GM19043 (cell line): Measurements from ENCODE around the gene SPDYE4.
"Not testable (repeated sequence)": the region's sequence is repeated elsewhere in the genome, so short reads cannot be mapped to it uniquely, and the experiment has no call there.

Experiments used
- ATAC-seq: cut with Tn5 transposase; IDR thresholded peaks from one replicate; pipeline ENCODE4 v1.9.1; 2021; ENCODE audit warnings: low read depth; ENCODE audit not compliant: unreplicated experiment

Gene SPDYE4, protein sequence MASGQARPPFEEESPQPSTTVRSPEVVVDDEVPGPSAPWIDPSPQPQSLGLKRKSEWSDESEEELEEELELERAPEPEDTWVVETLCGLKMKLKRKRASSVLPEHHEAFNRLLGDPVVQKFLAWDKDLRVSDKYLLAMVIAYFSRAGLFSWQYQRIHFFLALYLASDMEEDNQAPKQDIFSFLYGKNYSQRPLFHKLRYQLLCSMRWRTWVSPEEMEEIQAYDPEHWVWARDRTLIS

GRCh38 chr17:8758137-8758596 lies at the start of gene SPDYE4:
Gene SPDYE4 (minus strand): TSS chr17:8758546. CDS start chr17:8758382, 164 bp downstream.
- ATAC-seq = no peak

DNA sequence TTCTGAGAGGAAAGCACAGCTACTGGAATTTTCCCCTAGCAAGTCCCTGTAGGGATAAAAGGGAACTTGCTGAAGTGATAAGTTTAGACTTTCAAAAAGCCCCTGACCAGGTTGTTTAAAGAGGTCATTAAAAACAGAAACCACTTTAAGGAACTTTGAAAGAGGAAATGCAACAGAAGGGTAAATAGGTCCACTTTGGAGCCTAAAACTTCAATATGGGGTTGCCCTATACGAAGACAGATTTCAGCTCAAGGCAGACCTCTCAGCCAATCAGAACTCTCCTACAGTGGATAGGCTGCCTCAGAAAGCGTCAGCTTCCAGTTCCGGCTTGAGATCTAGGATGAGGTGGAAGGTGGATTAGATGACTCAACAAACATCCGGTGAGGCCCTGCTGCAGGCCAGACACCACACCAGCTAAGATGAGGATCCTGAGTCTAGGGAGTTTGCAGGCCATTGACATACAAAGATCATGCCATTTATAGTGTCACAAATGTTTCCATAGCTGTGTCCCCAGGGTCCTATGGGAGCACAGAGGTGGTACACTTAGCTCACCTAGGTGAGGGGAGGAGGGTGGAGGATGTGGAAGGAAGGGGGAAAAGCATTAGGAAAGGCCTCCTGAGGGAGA lies 48.7 kb upstream of the SPDYE4 start:
- ATAC-seq = peak; percentile 92

GRCh38 chr17:8806253-8806925 lies 48.0 kb upstream of the SPDYE4 start:
- peak; percentile 14 for ATAC-seq

DNA sequence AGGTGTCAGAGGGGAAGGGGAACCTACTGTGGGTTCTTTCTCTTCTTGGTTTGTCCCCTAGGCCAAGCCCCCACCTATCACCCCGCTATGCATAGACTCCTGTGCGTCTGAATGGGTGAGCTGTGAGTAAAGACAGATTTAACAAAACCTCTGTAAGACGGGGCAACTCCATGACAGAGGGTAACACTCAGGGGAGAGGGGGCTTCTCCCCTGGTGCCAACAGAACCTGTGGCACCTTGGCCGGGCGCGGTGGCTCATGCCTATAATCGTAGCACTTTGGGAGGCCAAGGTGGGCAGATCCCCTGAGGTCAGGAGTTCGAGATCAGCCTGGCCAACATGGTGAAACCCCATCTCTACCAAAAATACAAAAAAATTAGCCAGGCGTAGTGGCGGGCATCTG lies 47.0 kb upstream of the SPDYE4 start:
- ATAC-seq = not testable (repeated sequence)

DNA sequence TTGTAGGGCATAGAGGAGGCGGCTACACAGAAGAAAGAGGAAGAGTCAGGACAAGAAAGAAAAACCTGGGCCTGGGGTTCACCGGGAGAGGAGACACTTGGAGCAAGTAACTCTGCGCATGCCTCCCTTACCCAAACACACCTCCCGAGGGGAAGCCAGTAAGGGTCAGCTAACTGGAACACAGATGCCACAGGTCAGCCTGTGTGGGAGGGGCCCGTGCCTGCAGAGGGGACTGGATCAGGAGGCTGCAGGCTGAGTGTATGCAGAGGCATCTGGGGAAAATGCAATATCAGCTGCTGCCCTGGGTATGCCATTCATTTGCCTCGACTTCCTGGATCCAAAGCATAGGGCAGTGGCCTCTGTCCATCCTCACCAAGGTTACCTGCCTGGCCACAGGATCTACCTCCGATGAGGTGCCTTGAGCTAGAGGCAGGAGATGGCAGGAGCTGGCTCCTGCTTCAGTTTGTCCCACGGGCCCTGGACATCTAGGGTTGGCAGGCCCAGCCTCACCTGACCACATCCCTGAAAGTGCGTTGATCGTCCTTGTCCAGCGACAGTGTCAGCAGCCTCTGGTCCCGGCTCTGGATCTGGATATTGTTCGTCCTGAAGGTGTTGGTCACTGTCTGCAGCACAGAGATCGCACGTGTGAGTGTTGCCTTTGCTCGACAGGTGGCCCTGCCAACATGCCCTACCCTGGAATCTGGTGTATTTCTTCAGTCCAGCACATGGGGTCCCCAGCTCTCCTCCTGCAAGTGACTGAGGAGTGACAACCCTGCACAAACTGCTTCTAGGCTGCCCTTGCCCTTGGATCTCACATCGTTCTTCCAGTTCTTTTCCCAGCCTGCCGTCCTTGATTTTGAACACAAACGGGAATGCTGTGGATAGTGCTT lies 45.4 kb upstream of the SPDYE4 start:
- no peak for ATAC-seq

DNA sequence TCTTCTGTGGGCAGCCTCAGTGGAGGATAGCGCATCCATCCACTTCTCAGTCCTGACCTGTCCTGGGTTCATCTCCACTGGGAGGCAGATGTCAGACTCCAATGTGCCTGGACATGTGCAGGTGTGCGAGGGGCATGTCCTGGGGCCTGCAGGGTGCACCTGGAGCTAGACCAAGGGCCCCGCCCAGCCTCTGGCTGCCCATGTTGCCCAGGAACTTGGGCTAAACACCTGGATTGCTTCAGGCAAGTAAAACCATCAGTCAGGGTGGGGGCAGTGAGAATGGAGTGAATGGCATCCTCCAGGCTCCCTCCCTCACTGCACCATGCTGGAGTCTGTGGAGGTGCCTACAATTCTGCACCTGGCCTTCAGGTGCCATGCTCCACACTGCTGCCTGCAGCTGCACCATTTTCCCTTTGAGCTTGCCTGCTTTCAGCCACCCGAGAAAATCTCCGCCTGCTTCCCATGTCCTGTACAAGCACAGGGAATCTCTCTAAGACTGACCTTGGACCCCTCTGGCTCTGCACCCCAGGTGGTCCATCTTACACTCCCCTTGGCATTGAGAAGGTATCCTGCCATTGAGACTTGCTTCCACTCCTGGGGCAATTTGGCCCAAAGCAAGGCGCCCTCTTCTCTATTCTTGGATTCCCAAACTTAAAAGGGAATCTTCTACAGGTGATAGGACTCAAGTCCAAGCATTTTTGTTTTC lies 42.9 kb upstream of the SPDYE4 start:
- no peak for ATAC-seq

DNA sequence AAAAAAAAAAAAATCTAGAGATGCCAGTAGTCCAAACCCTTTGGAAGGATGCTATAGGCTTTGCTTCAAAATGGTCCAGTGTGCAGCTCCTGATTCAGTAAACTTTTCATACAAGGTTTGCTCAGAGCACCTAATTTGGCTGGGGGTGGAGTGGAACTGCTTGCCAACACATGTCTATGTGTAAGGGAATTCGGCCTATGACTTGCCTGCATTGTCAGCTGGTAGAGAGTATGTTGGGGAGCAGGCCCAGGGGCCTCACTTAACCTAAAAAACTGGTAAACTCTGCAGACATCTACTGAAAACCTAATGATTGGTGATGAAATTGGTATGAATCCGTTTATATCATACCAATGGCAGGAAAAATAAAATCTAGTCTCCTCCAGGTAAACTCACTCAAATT lies 42.3 kb upstream of the SPDYE4 start:
- ATAC-seq = no peak

DNA sequence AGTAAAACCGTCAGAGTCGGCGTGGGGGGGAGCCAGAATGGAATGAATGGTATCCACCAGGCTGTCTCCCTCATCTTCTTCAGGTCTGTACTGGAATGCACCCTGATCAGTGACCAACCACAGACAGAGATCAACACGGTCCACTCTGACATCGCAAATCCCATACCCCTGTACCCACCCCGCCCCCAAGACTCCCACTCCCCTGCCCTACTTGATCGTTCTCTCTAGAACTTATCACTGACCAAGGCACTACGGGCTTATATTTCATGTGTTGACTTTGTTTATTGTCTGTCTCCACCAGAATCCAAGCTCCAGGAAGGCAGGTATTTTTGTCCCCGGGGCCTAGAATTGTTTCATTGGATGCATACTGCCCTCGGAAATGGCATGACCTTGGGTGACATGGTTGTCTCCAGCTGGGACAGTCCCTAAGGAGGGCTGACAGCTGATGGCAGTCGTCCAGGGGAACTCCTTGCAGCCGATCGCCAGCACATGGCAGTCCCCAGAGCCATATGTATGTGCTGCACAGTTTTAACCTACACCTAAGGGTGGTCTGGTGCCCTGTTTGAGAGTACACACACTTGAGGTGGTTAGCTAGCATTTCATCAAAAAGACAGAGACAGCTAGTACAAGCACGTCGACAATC lies 41.3 kb upstream of the SPDYE4 start:
- no peak for ATAC-seq

- ATAC-seq = no peak
Observed at GRCh38 chr17:8798846-8799569, 40.7 kb upstream of the SPDYE4 start, which contains the start of gene MFSD6L. Gene MFSD6L (minus strand): TSS chr17:8799365. CDS start chr17:8799120, 245 bp downstream.

GRCh38 chr17:8798176-8798845 lies 40.0 kb upstream of the SPDYE4 start:
- no peak for ATAC-seq

GRCh38 chr17:8797621-8798175 lies 39.4 kb upstream of the SPDYE4 start:
- no peak for ATAC-seq

GRCh38 chr17:8794636-8795035 lies 36.3 kb upstream of the SPDYE4 start:
- ATAC-seq = no peak

GRCh38 chr17:8793649-8794048 lies 35.3 kb upstream of the SPDYE4 start:
- no peak for ATAC-seq

DNA sequence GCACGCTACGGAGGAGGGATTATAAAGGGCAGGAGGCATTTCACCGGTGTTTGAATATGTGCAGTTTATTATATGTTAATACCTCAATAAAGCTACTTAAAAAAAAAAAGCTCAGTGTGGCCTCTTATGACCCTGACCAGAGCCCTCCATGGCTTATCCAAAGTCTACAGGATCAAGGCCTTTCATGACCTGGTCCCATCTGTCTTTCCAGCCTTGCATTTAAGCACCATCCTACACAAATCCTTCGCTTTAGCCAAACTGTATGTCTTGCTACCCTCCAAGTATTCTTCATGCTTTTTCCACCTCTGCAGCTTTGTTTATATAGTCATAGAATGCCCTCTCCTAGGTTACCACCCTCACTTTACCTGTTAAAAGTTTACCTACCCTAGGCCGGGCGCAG lies 34.3 kb upstream of the SPDYE4 start:
- ATAC-seq = no peak

DNA sequence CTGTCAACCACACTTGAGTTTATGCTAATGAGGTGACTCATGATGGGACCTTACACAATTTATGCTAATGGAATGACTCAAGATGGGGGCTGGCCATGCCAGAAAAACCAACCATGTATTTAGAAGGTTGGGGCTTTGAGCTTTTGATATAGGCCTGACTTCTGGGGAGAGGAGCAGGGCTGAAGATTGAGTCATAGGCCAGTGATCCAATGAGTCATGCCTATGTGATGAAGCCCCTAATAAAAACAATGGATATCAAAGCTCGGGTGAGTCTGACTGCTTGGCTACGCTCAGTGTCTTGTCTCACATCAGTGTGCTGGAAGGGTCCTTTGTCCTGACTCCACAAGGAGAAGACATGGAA lies 33.5 kb upstream of the SPDYE4 start:
- no peak for ATAC-seq

- ATAC-seq = no peak
Observed at GRCh38 chr17:8791248-8791909, 33.0 kb upstream of the SPDYE4 start.

DNA sequence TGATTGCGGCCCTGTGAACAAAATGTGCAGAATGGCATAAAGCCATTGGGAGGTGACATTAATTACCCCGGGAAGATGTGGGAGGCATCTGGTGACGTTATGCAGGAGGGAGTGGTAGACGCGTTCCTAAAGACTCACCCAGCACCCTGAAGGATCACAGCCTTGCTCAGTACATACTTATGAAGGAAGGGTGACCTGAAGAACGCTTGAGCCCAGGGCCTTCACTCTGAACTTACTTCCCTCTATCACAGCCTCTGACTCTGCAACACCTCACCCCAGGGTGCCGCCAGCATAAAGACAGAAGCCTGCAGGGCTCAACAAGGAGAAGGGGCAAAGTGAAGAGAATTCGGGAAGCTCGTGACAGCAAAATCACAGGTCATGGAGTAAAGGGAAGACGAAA lies 31.4 kb upstream of the SPDYE4 start:
- ATAC-seq = no peak

DNA sequence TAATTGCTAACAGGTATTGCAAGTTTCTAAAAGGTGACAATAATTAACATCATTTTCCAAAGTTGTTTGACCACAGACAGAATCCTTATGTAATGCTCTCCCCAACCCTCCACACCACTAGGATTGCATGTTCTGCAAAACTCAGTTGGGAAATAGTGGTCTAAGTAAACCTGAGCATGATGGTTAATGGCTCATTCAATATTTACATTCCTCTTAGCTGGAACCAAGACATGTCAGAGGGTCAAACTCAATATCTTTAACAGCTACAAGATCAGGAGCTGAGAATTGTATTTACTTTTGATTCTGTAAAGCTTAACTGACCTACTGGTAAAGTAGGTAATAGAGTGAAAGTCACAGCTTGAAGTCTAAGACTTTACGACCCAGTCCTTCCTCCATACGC lies 30.7 kb upstream of the SPDYE4 start:
- no peak for ATAC-seq
